BLaER1 (cell line): ENCODE measurements around the gene SIK3.

ENCODE experiments used
- H3K27ac ChIP-seq: shearing (Covaris generic); formaldehyde crosslinking; 2 replicates; pipeline ENCODE4 v1.8.1; 2022
- H3K27me3 ChIP-seq: shearing (Covaris generic); formaldehyde crosslinking; 2 replicates; pipeline ENCODE4 v1.8.1; 2022
- H3K36me3 ChIP-seq: shearing (Covaris generic); formaldehyde crosslinking; 2 replicates; pipeline ENCODE4 v1.8.1; 2022
- H3K4me1 ChIP-seq: shearing (Covaris generic); formaldehyde crosslinking; 2 replicates; pipeline ENCODE4 v1.8.1; 2022
- H3K4me2 ChIP-seq: shearing (Covaris generic); formaldehyde crosslinking; 2 replicates; pipeline ENCODE4 v1.8.1; 2022
- H3K4me3 ChIP-seq: shearing (Covaris generic); formaldehyde crosslinking; 2 replicates; pipeline ENCODE4 v1.8.1; 2022
- H3K9ac ChIP-seq: shearing (Covaris generic); formaldehyde crosslinking; 2 replicates; pipeline ENCODE4 v1.8.1; 2022
- H3K9me3 ChIP-seq: shearing (Covaris generic); formaldehyde crosslinking; 2 replicates; pipeline ENCODE4 v1.8.1; 2022
- H4K20me1 ChIP-seq: shearing (Covaris generic); formaldehyde crosslinking; 2 replicates; pipeline ENCODE4 v1.8.1; 2022
- Cebpa-rat ChIP-seq: shearing (Covaris generic); IDR thresholded peaks from 2 replicates; pipeline ENCODE4 v1.8.1; 2022

SIK3 gene

GRCh38 chr11:116873381-116873780 is 224.8 kb downstream of the SIK3 start:
- no peaks in the 10 kb centered on the region for H3K27me3 ChIP-seq
- H3K27ac ChIP-seq, result no peak overlapping the region
- no peaks in the 10 kb centered on the region for H3K9me3 ChIP-seq
- no peak for TF ChIP-seq Cebpa-rat
- H3K9ac ChIP-seq, result no peak overlapping the region
- peaks cover 9% of the 10 kb centered on the region for H3K4me1 ChIP-seq
- H4K20me1 ChIP-seq, result no peaks in the 10 kb centered on the region
- H3K36me3 ChIP-seq, result peaks cover 87% of the 10 kb centered on the region
- no peak overlapping the region for H3K4me3 ChIP-seq
- H3K4me2 ChIP-seq, result no peak overlapping the region

- Histone ChIP-seq H4K20me1 (no peaks in the 10 kb centered on the region), H3K36me3 (peaks cover 96% of the 10 kb centered on the region), H3K27me3 (no peaks in the 10 kb centered on the region), H3K4me3 (no peak overlapping the region), H3K27ac (no peak overlapping the region), H3K4me2 (no peak overlapping the region), H3K4me1 (peaks cover 3% of the 10 kb centered on the region), H3K9ac (no peak overlapping the region), H3K9me3 (no peaks in the 10 kb centered on the region)
- no peak for TF ChIP-seq Cebpa-rat
Measured at GRCh38 chr11:116871248-116871647, 227.0 kb downstream of the SIK3 start.

DNA sequence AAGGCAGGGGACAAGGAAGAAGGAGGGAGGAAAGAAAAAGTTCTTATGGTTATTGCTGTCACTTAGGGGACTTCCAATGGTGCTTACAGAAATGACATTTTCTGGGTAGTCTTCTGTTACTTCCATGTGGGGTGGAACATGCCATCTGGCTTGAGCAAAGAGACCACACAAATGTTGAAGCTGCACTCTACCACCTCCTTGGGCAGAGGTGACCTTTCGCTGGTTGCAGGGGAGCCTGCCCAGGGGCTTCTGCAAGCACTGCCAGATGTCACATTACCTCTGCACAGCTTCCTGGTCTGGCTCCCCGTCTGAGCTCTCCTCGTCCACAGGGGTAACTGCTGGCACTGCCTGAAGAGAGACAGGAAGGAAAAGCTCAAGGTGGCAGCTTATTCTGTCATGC is 228.2 kb downstream of the SIK3 start:
- H3K4me2 ChIP-seq, result no peak overlapping the region
- H3K27ac ChIP-seq, result no peak overlapping the region
- H3K4me1 ChIP-seq, result no peaks in the 10 kb centered on the region
- H3K4me3 ChIP-seq, result no peak overlapping the region
- H3K36me3 ChIP-seq, result peaks cover 93% of the 10 kb centered on the region
- TF ChIP-seq Cebpa-rat, result no peak
- no peaks in the 10 kb centered on the region for H4K20me1 ChIP-seq
- H3K27me3 ChIP-seq, result no peaks in the 10 kb centered on the region
- H3K9me3 ChIP-seq, result no peaks in the 10 kb centered on the region
- no peak overlapping the region for H3K9ac ChIP-seq

DNA sequence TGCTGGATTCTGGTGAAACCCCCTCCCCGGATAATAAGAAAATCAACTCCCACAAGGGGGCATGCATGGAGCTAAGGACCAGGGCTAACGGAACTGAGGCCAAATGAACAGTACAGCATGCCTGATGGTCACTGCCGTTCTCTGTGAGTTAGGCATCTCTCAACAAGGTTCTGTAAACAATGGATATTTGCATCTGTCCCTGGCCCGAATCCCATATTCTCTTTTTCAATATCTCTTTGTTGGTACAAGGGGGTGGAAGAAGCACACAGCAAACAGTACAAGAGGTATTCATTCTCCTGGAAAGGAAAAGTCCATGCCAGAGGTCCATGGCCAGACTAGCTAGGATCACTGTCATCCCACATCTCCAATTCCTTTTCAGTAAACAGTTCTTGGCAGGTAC is 228.6 kb downstream of the SIK3 start:
- peaks cover 93% of the 10 kb centered on the region for H3K36me3 ChIP-seq
- no peaks in the 10 kb centered on the region for H4K20me1 ChIP-seq
- no peak overlapping the region for H3K27ac ChIP-seq
- H3K9me3 ChIP-seq, result no peaks in the 10 kb centered on the region
- no peaks in the 10 kb centered on the region for H3K27me3 ChIP-seq
- no peak for TF ChIP-seq Cebpa-rat
- no peak overlapping the region for H3K4me2 ChIP-seq
- H3K9ac ChIP-seq, result no peak overlapping the region
- no peak overlapping the region for H3K4me3 ChIP-seq
- no peaks in the 10 kb centered on the region for H3K4me1 ChIP-seq

DNA sequence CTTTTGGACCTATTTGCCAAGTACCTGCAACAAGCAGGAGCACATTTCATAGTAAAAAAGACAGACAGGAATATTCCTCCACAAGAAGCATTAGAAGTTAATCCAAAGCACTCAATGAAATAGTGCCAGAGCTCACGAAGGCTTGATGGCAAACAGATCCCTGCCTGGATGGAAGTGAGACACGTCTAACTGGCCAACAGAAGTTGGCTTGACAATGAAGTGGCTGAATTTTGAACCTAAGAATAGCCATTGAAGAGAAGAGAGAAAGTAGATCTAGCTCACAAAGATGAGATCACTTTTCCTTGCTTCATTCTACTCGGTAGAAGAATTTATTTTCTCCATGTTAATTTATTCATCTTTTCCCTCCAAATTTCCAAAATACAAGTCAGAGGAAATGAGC is 230.2 kb downstream of the SIK3 start:
- no peak overlapping the region for H3K27ac ChIP-seq
- H3K4me2 ChIP-seq, result no peak overlapping the region
- TF ChIP-seq Cebpa-rat, result no peak
- H3K4me1 ChIP-seq, result no peaks in the 10 kb centered on the region
- H3K4me3 ChIP-seq, result no peak overlapping the region
- no peaks in the 10 kb centered on the region for H3K9me3 ChIP-seq
- no peaks in the 10 kb centered on the region for H3K27me3 ChIP-seq
- H3K9ac ChIP-seq, result no peak overlapping the region
- H4K20me1 ChIP-seq, result no peaks in the 10 kb centered on the region
- H3K36me3 ChIP-seq, result peaks cover 93% of the 10 kb centered on the region

DNA sequence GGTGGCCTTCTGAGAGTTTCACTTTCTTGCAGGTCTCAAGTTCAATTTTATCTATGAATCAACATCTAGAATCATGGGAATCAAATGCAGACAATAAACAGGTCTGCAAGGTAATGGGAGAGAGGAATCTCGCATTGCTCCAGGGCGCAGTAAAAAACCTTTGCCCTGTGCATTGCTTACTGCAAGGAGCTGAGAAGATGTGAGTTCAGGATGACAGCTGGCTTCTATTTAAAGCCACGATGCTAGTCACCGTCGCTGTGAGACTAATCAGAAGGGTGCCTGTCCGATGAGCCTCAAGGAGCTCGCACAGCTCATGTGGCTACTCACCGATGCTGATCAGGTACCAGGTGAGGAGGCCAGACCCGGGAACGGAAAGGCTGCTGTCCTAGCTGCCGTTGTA is 230.6 kb downstream of the SIK3 start:
- no peaks in the 10 kb centered on the region for H3K4me1 ChIP-seq
- no peak overlapping the region for H3K4me2 ChIP-seq
- H3K36me3 ChIP-seq, result peaks cover 93% of the 10 kb centered on the region
- no peaks in the 10 kb centered on the region for H4K20me1 ChIP-seq
- H3K9me3 ChIP-seq, result no peaks in the 10 kb centered on the region
- H3K27me3 ChIP-seq, result no peaks in the 10 kb centered on the region
- no peak overlapping the region for H3K9ac ChIP-seq
- no peak for TF ChIP-seq Cebpa-rat
- H3K4me3 ChIP-seq, result no peak overlapping the region
- H3K27ac ChIP-seq, result no peak overlapping the region

DNA sequence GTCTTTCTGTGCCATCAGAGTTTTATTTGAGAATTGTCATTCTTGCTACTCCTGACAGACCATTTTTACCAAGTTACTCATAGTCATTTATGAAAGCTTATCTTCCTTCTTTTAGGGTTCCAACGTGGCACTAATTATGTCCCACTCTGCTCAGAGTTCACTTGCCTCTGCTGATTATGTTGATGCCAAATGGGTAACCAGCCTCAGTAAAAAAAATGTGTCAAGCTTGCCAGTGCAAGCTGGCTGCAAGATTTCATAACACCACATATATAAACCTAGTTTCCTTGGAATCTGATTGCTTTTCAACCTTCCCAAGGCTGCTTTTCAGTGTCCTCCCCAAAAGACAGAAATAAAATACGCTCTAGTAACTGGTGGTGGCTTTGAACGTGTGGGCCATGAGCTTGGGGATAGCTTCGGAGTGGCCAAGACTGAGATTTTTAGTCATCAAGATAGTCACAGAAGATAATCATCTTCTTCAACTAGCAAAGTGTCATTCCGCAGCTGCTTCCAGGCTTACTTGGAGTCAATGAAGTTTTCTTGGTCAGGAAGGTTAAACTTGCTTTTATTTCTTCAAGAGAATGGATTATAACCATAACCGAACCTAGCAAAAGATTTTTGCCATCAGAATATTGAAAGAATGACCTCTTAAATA is 231.3 kb downstream of the SIK3 start:
- Histone ChIP-seq H3K27ac (no peak overlapping the region), H3K9me3 (no peaks in the 10 kb centered on the region), H3K4me2 (no peak overlapping the region), H3K36me3 (peaks cover 94% of the 10 kb centered on the region), H3K27me3 (no peaks in the 10 kb centered on the region), H3K4me1 (no peaks in the 10 kb centered on the region), H3K4me3 (no peak overlapping the region), H3K9ac (no peak overlapping the region), H4K20me1 (no peaks in the 10 kb centered on the region)
- no peak for TF ChIP-seq Cebpa-rat

DNA sequence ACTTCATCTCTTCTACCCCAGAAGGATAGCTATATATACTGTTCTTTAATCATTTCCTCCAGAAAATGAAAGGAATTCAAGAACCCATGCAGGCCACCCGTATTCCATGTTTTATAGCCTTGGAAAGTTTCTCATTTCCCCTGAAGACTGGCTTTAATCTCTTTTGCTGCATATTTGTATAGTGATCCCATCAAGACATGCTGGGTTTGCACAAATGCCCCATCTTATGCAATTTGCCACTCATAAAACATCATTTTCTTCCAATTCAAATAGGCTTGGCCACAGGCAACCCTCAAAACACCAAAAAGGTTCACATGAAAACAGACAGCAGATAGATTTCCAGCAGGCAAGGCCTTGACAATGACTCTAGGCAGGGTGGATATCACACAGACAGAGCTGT is 232.5 kb downstream of the SIK3 start:
- no peaks in the 10 kb centered on the region for H3K9me3 ChIP-seq
- no peaks in the 10 kb centered on the region for H4K20me1 ChIP-seq
- no peak overlapping the region for H3K4me2 ChIP-seq
- TF ChIP-seq Cebpa-rat, result no peak
- no peak overlapping the region for H3K27ac ChIP-seq
- H3K27me3 ChIP-seq, result no peaks in the 10 kb centered on the region
- H3K36me3 ChIP-seq, result peaks cover 94% of the 10 kb centered on the region
- H3K4me1 ChIP-seq, result no peaks in the 10 kb centered on the region
- H3K4me3 ChIP-seq, result no peak overlapping the region
- no peak overlapping the region for H3K9ac ChIP-seq

GRCh38 chr11:116864531-116864930 is 233.7 kb downstream of the SIK3 start:
- H3K9ac ChIP-seq, result no peak overlapping the region
- H3K36me3 ChIP-seq, result peaks cover 93% of the 10 kb centered on the region
- H3K27me3 ChIP-seq, result no peaks in the 10 kb centered on the region
- no peak for TF ChIP-seq Cebpa-rat
- no peak overlapping the region for H3K27ac ChIP-seq
- no peaks in the 10 kb centered on the region for H3K9me3 ChIP-seq
- H3K4me3 ChIP-seq, result no peak overlapping the region
- H3K4me1 ChIP-seq, result no peaks in the 10 kb centered on the region
- H3K4me2 ChIP-seq, result no peak overlapping the region
- H4K20me1 ChIP-seq, result no peaks in the 10 kb centered on the region

DNA sequence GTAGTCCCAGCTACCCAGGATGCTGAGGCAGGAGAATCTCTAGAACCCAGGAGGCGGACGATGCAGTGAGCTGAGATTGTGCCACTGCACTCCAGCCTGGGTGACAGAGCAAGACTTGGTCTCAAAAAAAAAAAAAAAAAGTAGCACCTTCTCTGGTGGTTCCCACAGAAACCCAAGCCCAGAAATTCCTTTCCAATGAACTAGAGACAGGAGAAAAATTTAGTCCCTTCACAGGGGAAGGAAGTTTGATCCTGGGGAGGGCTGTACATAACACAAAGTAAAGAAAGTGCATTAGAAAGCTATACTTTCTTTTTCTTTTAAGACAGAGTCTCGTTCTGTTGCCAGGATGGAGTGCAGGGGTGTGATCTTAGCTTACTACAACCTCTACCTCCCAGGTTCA is 235.3 kb downstream of the SIK3 start:
- H3K27me3 ChIP-seq, result no peaks in the 10 kb centered on the region
- no peaks in the 10 kb centered on the region for H3K9me3 ChIP-seq
- H3K4me3 ChIP-seq, result no peak overlapping the region
- no peaks in the 10 kb centered on the region for H3K4me1 ChIP-seq
- H3K36me3 ChIP-seq, result peaks cover 93% of the 10 kb centered on the region
- no peak overlapping the region for H3K27ac ChIP-seq
- no peak for TF ChIP-seq Cebpa-rat
- H3K4me2 ChIP-seq, result no peak overlapping the region
- H4K20me1 ChIP-seq, result no peaks in the 10 kb centered on the region
- no peak overlapping the region for H3K9ac ChIP-seq

DNA sequence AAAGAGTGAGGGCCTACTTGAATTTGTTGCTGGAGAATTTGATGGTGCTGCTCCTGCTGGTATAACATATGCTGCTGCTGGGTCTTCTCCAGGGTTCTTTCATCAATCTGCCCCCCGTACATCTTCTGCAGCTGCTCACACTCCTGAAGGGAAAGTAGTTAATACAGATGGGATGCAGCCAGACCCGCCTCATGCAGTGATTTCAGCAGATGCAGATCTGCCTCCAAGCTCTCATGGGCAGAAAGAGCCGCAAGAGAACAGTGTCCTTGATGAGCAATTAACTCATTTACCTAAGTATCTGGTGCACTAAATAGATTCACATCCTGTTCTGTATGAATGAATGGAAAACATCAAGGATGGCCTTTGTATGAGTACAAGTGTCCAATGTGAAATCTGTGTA is 236.0 kb downstream of the SIK3 start:
- no peak for TF ChIP-seq Cebpa-rat
- H3K27ac ChIP-seq, result no peak overlapping the region
- H4K20me1 ChIP-seq, result no peaks in the 10 kb centered on the region
- H3K9ac ChIP-seq, result no peak overlapping the region
- no peak overlapping the region for H3K4me2 ChIP-seq
- no peaks in the 10 kb centered on the region for H3K4me1 ChIP-seq
- peaks cover 93% of the 10 kb centered on the region for H3K36me3 ChIP-seq
- no peaks in the 10 kb centered on the region for H3K9me3 ChIP-seq
- H3K4me3 ChIP-seq, result no peak overlapping the region
- H3K27me3 ChIP-seq, result no peaks in the 10 kb centered on the region
